ENCODE results near the gene RHNO1. TPM values are rescaled to one million over a fixed set of nuclear protein-coding genes. Genes with fewer than 3 reads are reported as not detected.
A peak's percentile ranks its signal among the peaks of the same experiment; 100 is the strongest.

Gene RHNO1
- total RNA-seq, 1 experiment from 2014 or later, result 49.5 TPM

DNA sequence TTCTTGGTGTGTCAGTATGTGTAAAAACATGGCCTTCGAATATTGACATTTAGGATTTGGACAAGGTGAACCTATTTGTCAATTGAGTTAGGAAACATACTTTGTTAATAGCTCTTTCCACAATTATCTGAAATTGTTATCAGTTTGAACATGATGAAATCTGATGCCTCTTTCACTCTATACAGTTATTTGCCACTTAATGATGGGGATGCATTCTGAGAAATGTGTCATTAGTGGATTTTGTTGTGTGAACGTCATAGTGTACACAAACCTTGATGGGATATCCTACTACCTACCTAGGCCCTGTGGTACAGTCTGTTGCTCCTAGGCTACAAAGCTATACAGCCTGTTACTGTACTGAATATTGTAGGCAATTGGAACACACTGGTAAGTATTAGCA lies 18.5 kb downstream of the RHNO1 start (continued):
- TF ChIP-seq, protein P1, sequence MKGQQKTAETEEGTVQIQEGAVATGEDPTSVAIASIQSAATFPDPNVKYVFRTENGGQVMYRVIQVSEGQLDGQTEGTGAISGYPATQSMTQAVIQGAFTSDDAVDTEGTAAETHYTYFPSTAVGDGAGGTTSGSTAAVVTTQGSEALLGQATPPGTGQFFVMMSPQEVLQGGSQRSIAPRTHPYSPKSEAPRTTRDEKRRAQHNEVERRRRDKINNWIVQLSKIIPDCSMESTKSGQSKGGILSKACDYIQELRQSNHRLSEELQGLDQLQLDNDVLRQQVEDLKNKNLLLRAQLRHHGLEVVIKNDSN (CRISPR knock-in tag; IDR thresholded peaks at IDR 0.05), result no peak
- no peak for TF ChIP-seq ZNF396 (CRISPR knock-in tag; IDR thresholded peaks at IDR 0.05; ENCODE audit: borderline replicate concordance)
- no peak for TF ChIP-seq NFE2L1 (CRISPR knock-in tag; IDR thresholded peaks at IDR 0.05)
- TF ChIP-seq, protein P2, sequence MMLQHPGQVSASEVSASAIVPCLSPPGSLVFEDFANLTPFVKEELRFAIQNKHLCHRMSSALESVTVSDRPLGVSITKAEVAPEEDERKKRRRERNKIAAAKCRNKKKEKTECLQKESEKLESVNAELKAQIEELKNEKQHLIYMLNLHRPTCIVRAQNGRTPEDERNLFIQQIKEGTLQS (CRISPR knock-in tag; conservative IDR thresholded peaks at IDR 0.05), result no peak
- no peak for TF ChIP-seq EMX1 (CRISPR knock-in tag; IDR thresholded peaks at IDR 0.05)
- TF ChIP-seq GRHL2 (CRISPR knock-in tag; IDR thresholded peaks at IDR 0.05; ENCODE audit: insufficient replicate concordance, severe bottlenecking), result no peak
- TF ChIP-seq, protein P3, sequence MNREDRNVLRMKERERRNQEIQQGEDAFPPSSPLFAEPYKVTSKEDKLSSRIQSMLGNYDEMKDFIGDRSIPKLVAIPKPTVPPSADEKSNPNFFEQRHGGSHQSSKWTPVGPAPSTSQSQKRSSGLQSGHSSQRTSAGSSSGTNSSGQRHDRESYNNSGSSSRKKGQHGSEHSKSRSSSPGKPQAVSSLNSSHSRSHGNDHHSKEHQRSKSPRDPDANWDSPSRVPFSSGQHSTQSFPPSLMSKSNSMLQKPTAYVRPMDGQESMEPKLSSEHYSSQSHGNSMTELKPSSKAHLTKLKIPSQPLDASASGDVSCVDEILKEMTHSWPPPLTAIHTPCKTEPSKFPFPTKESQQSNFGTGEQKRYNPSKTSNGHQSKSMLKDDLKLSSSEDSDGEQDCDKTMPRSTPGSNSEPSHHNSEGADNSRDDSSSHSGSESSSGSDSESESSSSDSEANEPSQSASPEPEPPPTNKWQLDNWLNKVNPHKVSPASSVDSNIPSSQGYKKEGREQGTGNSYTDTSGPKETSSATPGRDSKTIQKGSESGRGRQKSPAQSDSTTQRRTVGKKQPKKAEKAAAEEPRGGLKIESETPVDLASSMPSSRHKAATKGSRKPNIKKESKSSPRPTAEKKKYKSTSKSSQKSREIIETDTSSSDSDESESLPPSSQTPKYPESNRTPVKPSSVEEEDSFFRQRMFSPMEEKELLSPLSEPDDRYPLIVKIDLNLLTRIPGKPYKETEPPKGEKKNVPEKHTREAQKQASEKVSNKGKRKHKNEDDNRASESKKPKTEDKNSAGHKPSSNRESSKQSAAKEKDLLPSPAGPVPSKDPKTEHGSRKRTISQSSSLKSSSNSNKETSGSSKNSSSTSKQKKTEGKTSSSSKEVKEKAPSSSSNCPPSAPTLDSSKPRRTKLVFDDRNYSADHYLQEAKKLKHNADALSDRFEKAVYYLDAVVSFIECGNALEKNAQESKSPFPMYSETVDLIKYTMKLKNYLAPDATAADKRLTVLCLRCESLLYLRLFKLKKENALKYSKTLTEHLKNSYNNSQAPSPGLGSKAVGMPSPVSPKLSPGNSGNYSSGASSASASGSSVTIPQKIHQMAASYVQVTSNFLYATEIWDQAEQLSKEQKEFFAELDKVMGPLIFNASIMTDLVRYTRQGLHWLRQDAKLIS (CRISPR knock-in tag; IDR thresholded peaks at IDR 0.05; ENCODE audit: borderline replicate concordance), result no peak
- no peak for TF ChIP-seq NFYB (CRISPR knock-in tag; conservative IDR thresholded peaks at IDR 0.05; ENCODE audit: low read depth)
- TF ChIP-seq, protein P4, sequence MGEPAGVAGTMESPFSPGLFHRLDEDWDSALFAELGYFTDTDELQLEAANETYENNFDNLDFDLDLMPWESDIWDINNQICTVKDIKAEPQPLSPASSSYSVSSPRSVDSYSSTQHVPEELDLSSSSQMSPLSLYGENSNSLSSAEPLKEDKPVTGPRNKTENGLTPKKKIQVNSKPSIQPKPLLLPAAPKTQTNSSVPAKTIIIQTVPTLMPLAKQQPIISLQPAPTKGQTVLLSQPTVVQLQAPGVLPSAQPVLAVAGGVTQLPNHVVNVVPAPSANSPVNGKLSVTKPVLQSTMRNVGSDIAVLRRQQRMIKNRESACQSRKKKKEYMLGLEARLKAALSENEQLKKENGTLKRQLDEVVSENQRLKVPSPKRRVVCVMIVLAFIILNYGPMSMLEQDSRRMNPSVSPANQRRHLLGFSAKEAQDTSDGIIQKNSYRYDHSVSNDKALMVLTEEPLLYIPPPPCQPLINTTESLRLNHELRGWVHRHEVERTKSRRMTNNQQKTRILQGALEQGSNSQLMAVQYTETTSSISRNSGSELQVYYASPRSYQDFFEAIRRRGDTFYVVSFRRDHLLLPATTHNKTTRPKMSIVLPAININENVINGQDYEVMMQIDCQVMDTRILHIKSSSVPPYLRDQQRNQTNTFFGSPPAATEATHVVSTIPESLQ (CRISPR knock-in tag; IDR thresholded peaks at IDR 0.05), result no peak
- TF ChIP-seq, protein P5, sequence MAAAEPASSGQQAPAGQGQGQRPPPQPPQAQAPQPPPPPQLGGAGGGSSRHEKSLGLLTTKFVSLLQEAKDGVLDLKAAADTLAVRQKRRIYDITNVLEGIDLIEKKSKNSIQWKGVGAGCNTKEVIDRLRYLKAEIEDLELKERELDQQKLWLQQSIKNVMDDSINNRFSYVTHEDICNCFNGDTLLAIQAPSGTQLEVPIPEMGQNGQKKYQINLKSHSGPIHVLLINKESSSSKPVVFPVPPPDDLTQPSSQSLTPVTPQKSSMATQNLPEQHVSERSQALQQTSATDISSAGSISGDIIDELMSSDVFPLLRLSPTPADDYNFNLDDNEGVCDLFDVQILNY (CRISPR knock-in tag; IDR thresholded peaks at IDR 0.05), result no peak
- TF ChIP-seq IRF2 (CRISPR knock-in tag; IDR thresholded peaks at IDR 0.05; ENCODE audit: borderline replicate concordance, low read depth), result no peak
- TF ChIP-seq SOX15 (CRISPR knock-in tag; IDR thresholded peaks at IDR 0.05), result no peak
- TF ChIP-seq, protein P6, sequence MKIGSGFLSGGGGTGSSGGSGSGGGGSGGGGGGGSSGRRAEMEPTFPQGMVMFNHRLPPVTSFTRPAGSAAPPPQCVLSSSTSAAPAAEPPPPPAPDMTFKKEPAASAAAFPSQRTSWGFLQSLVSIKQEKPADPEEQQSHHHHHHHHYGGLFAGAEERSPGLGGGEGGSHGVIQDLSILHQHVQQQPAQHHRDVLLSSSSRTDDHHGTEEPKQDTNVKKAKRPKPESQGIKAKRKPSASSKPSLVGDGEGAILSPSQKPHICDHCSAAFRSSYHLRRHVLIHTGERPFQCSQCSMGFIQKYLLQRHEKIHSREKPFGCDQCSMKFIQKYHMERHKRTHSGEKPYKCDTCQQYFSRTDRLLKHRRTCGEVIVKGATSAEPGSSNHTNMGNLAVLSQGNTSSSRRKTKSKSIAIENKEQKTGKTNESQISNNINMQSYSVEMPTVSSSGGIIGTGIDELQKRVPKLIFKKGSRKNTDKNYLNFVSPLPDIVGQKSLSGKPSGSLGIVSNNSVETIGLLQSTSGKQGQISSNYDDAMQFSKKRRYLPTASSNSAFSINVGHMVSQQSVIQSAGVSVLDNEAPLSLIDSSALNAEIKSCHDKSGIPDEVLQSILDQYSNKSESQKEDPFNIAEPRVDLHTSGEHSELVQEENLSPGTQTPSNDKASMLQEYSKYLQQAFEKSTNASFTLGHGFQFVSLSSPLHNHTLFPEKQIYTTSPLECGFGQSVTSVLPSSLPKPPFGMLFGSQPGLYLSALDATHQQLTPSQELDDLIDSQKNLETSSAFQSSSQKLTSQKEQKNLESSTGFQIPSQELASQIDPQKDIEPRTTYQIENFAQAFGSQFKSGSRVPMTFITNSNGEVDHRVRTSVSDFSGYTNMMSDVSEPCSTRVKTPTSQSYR (CRISPR knock-in tag; IDR thresholded peaks at IDR 0.05), result no peak

DNA sequence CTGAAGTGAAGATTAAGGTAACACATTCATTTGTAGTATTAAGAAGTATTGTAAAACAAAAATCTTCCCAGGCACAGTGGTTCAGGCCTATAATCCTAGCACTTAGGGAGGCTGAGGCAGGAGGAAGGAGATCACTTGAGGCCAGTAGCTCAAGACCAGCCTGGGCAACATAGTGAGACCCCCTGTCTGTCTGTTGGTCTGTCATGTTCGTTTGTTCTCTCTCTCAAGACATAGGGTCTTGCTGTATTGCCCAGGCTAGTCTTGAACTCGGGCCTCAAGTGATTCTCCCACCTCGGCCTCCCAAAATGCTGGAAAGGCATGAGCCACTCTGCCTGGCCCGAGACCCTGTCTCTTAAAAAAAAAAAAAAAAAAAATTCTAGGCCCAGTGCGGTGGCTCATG lies 20.4 kb downstream of the RHNO1 start:
- Mint-ChIP-seq H3K9me3 (no peaks in the 10 kb centered on the region), H3K36me3 (no peaks in the 10 kb centered on the region), H3K27me3 (ENCODE audit: low read depth) (no peaks in the 10 kb centered on the region; the same call in 1 of the 2 replicates), H3K27ac (no peak overlapping the region), H3K4me1 (peaks cover 5% of the 10 kb centered on the region; the same call in 1 of the 2 replicates), H3K4me3 (no peak overlapping the region)
- DNase-seq (ENCODE audit: low spot score) (no peak), ATAC-seq (no peak)
- peak; percentile 86 for TF ChIP-seq ZNF121 (CRISPR knock-in tag; IDR thresholded peaks at IDR 0.05)
- TF ChIP-seq, protein P6 (CRISPR knock-in tag; IDR thresholded peaks at IDR 0.05), result no peak
- POLR2A ChIA-PET, result no interaction called here
- CTCF ChIA-PET, result interaction anchor here (0.6 kb wide), 1 partner anchor 403 kb away, joined by 3 read pairs; no protein-coding TSS in a partner anchor

Data from WTC11 (cell line).